CD4-positive, alpha-beta T cell treated with Interleukin-4 for 1 hour (primary cell): ENCODE data around the gene KRTAP10-8.
"Not testable (repeated sequence)": the region's sequence is repeated elsewhere in the genome, so short reads cannot be mapped to it uniquely, and the experiment has no call there.

Source experiments
- DNase-seq, 2 donors: peaks; one replicate each; pipeline ENCODE4 v3.0.0-alpha.2; 2020 to 2022

KRTAP10-8 gene

GRCh38 chr21:44618909-44619308 lies 7.0 kb downstream of the KRTAP10-8 start:
- peak; percentile 70 to 76 for DNase-seq

- no peak for DNase-seq
Observed at GRCh38 chr21:44619886-44620285, 8.0 kb downstream of the KRTAP10-8 start.

- DNase-seq, result no peak
Observed at GRCh38 chr21:44623575-44623974, 11.7 kb downstream of the KRTAP10-8 start.

- DNase-seq, result no peak
Observed at GRCh38 chr21:44625756-44626155, 13.9 kb downstream of the KRTAP10-8 start.

- peak; percentile 35 to 42 for DNase-seq
Observed at GRCh38 chr21:44626262-44626661, 14.4 kb downstream of the KRTAP10-8 start.

- no peak for DNase-seq
Observed at GRCh38 chr21:44626673-44627143, 14.8 kb downstream of the KRTAP10-8 start, which contains the start of gene KRTAP10-9. Gene KRTAP10-9, plus strand, starts transcription at chr21:44627093. Its CDS starts 79 bp downstream, at chr21:44627172.

- DNase-seq, result not testable (repeated sequence)
Observed at GRCh38 chr21:44627181-44627822, 15.4 kb downstream of the KRTAP10-8 start.

GRCh38 chr21:44627831-44628233 lies 16.0 kb downstream of the KRTAP10-8 start:
- not testable (repeated sequence) for DNase-seq

- no peak for DNase-seq
Observed at GRCh38 chr21:44628707-44629391, 17.0 kb downstream of the KRTAP10-8 start.

GRCh38 chr21:44630440-44630839 lies 18.6 kb downstream of the KRTAP10-8 start:
- peak; percentile 26 to 36 for DNase-seq

GRCh38 chr21:44632067-44632466 lies 20.2 kb downstream of the KRTAP10-8 start:
- no peak for DNase-seq

GRCh38 chr21:44636209-44637017 lies 24.5 kb downstream of the KRTAP10-8 start:
- DNase-seq, result no peak

GRCh38 chr21:44637018-44637850 lies 25.4 kb downstream of the KRTAP10-8 start, which contains the start of gene KRTAP10-10:
Gene KRTAP10-10, plus strand, starts transcription at chr21:44637356. Its CDS starts 62 bp downstream, at chr21:44637418.
- no peak for DNase-seq

- DNase-seq, result not testable (repeated sequence)
Observed at GRCh38 chr21:44637851-44638348, 26.0 kb downstream of the KRTAP10-8 start.

GRCh38 chr21:44638506-44639330 lies 26.8 kb downstream of the KRTAP10-8 start:
- not testable (repeated sequence) for DNase-seq

GRCh38 chr21:44639331-44639655 lies 27.4 kb downstream of the KRTAP10-8 start:
- DNase-seq, result no peak

GRCh38 chr21:44640761-44641160 lies 28.9 kb downstream of the KRTAP10-8 start:
- no peak for DNase-seq

GRCh38 chr21:44643741-44644310 lies 31.9 kb downstream of the KRTAP10-8 start:
- no peak for DNase-seq

GRCh38 chr21:44644878-44645277 lies 33.0 kb downstream of the KRTAP10-8 start:
- DNase-seq, result no peak

GRCh38 chr21:44646366-44647221 lies 34.7 kb downstream of the KRTAP10-8 start, which contains the start of gene KRTAP10-11:
Gene KRTAP10-11, plus strand, starts transcription at chr21:44646414. Its CDS starts 45 bp downstream, at chr21:44646459.
- not testable (repeated sequence) for DNase-seq
